ENCODE measurements around the gene EDIL3.

Gene EDIL3

DNA sequence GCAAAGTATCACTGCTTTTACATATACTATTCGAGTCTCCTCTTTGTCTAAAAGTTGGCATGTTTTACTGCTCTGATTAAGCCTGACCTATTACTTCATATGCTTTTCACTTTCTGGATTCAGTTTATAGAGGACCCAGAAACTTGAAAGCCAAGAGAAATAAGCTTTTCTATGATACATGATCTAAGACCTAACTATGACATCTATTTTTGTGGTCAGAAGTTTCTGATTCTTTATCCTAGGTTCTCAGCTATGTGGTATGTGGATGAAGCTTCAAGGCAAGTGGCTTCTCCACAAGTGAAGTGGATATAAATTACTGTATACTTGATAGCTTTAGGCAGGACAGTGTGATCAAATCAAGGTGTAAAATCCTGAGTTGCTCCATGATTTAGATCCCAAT, 6.3 kb downstream of the EDIL3 start:
- DNase-seq (ENCODE audit: insufficient read length, low spot score) (no peak), FAIRE-seq (no peak)
- TF ChIP-seq, protein P1, sequence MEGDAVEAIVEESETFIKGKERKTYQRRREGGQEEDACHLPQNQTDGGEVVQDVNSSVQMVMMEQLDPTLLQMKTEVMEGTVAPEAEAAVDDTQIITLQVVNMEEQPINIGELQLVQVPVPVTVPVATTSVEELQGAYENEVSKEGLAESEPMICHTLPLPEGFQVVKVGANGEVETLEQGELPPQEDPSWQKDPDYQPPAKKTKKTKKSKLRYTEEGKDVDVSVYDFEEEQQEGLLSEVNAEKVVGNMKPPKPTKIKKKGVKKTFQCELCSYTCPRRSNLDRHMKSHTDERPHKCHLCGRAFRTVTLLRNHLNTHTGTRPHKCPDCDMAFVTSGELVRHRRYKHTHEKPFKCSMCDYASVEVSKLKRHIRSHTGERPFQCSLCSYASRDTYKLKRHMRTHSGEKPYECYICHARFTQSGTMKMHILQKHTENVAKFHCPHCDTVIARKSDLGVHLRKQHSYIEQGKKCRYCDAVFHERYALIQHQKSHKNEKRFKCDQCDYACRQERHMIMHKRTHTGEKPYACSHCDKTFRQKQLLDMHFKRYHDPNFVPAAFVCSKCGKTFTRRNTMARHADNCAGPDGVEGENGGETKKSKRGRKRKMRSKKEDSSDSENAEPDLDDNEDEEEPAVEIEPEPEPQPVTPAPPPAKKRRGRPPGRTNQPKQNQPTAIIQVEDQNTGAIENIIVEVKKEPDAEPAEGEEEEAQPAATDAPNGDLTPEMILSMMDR (IDR thresholded peaks at IDR 0.05; ENCODE audit: insufficient read depth, missing control alignments): no peak

DNA sequence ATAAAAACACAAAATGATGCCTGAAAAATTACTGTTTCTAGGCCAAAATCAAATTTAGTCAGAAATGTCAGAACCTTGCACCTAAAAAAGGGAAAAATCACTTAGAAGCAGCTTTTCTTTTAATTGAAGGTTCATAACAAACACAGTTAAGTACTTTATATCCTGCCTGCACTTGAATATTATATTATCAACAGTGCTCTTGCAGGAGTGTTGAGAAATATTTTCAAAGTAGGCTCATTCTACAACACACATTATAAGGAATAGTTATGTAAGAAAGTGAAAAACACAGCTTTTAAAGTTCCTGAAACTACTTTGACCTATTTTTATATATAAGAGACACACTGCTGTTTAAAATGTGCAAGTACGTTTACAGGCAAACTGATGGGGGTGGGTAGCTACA, 8.3 kb downstream of the EDIL3 start:
- TF ChIP-seq, protein P1 (IDR thresholded peaks at IDR 0.05; ENCODE audit: insufficient read depth, missing control alignments): no peak
- no peak for DNase-seq (ENCODE audit: insufficient read length, low spot score)
- FAIRE-seq: no peak

DNA sequence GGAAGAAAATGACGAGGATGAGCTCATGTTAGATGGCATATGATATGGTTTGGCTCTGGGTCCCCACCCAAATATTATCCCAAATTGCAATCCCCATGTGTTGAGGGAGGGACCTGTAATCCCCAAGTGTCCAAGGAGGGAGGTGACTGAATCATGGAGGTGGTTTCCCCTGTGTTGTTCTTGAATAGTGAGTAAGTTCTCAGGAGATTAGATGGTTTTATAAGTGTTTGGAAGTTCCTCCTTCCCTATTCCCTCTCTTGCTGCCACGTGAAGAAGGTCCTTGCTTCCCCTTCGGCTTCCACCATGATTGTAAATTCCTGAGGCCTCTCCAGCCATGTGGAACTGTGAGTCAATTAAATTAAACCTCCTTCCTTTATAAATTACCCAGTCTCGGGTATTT, 10.1 kb downstream of the EDIL3 start:
- TF ChIP-seq, protein P1 (IDR thresholded peaks at IDR 0.05; ENCODE audit: insufficient read depth, missing control alignments): no peak
- no peak for FAIRE-seq
- no peak for DNase-seq (ENCODE audit: insufficient read length, low spot score)

DNA sequence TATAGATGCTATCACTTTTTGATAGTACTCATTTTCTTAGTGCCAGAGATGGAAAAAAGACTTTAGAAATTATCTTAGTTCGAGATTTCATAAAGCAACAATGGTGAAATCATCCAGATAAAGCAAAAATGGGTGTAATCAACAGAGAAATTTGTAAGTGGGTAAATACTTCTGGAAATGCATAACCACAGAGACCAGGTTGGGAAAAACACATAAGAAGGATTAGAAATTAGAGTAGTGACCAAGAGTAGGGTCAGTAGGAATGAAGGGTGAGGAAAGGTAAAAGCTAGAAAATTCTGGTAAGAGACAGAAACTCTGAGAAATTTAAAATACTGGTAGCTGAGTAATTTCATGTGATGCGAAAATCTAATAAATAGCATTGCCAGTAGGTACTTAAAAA, 11.2 kb downstream of the EDIL3 start:
- TF ChIP-seq, protein P1 (IDR thresholded peaks at IDR 0.05; ENCODE audit: insufficient read depth, missing control alignments): no peak
- DNase-seq (ENCODE audit: insufficient read length, low spot score) (no peak), FAIRE-seq (no peak)

DNA sequence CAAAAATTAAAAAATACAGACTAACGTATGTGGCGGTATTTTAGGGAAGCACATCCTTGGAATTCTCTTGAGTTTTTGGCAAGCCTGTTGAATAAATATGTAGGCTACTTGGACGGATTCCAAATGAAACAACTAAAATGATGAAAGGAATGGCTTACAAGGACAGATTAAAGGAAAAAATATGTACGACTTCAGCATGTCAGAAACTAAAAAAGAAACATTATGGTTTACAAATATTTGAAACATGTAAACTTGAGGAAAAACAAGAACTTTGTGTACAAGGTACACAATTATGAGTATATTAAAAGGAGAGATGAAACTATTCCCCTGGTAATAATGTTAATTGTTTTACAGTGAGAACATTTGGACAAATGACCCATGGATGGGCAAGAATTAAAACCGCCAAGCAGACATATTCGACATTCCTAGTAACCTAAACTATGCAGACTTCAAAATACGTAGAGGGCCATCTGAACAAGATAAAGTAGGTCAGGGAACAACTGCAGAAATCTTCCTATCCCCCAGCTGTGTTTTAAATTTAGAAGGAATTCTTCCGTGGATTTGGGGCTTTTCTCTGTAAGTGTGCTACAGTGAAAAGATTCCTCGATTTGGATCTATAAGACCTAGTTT, 12.5 kb downstream of the EDIL3 start:
- DNase-seq (ENCODE audit: insufficient read length, low spot score) (no peak), FAIRE-seq (no peak)
- TF ChIP-seq, protein P1 (IDR thresholded peaks at IDR 0.05; ENCODE audit: insufficient read depth, missing control alignments): no peak

DNA sequence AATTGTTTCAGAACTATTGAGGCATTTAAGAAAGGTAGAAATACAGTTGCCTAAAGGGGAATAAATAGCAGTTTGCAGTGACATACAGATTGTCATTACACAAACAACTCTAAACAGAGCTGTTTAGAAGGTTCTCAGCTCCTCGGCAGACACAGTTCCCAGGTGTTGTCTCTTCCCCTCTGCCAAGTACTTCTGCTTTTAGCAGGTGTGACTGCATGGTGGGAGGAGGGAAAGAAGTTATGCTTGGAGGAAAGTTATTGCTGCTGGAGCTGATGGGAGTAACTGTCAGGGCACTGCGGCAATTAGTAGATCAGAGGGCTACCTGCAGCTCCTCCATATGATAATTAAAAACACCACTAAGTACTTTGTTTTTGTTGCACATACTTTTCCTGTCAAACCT, 14.5 kb downstream of the EDIL3 start:
- TF ChIP-seq, protein P1 (IDR thresholded peaks at IDR 0.05; ENCODE audit: insufficient read depth, missing control alignments): no peak
- no peak for FAIRE-seq
- DNase-seq (ENCODE audit: insufficient read length, low spot score): no peak

DNA sequence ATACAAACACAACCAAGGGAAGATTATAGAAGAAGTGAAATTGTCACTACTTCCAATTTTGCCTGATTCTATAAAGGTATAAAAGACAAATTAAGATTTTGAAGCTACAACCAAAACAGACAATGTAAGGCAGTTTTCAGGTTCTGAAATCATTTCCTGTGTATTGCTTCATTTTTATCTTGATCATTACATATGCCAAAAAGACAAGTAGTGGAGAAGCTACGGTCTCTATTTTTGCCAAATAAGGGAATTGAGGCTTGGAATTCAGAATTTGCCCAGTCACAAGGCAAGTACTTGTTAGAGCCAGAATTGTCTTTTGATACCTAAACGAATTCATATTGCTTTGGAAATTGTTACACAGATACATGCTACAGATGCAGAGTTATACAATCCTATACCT, 20.6 kb downstream of the EDIL3 start:
- TF ChIP-seq, protein P1 (IDR thresholded peaks at IDR 0.05; ENCODE audit: insufficient read depth, missing control alignments): no peak
- peak; percentile 78 for FAIRE-seq
- no peak for DNase-seq (ENCODE audit: insufficient read length, low spot score)

All from D721Med (cell line).